GM21529 (cell line): Measurements from ENCODE around the gene TLR9.
A peak's percentile ranks its signal among the peaks of the same experiment; 100 is the strongest.

Source experiments
- ATAC-seq: cut with Tn5 transposase; IDR thresholded peaks from one replicate; pipeline ENCODE4 v1.9.1; 2021; ENCODE audit not compliant: unreplicated experiment

The TLR9 gene

GRCh38 chr3:52233108-52233591, 7.7 kb upstream of the TLR9 start:
- no peak for ATAC-seq

GRCh38 chr3:52232279-52233107, 7.0 kb upstream of the TLR9 start:
- ATAC-seq: no peak

GRCh38 chr3:52231502-52232278, 6.2 kb upstream of the TLR9 start:
- ATAC-seq: peak; percentile 41

GRCh38 chr3:52230889-52231499, 5.5 kb upstream of the TLR9 start:
- ATAC-seq: no peak

- no peak for ATAC-seq
These were observed 5.0 kb upstream of the TLR9 start for GRCh38 chr3:52230461-52230860.

GRCh38 chr3:52229656-52230055, 4.2 kb upstream of the TLR9 start:
- ATAC-seq: no peak

- ATAC-seq: no peak
These were observed 3.4 kb upstream of the TLR9 start for GRCh38 chr3:52228751-52229291.

- ATAC-seq: no peak
These were observed 2.8 kb upstream of the TLR9 start for GRCh38 chr3:52228266-52228665.

GRCh38 chr3:52227766-52228165, 2.3 kb upstream of the TLR9 start:
- ATAC-seq: no peak

GRCh38 chr3:52227117-52227516, 1.7 kb upstream of the TLR9 start:
- no peak for ATAC-seq

- no peak for ATAC-seq
These were observed 878 bp upstream of the TLR9 start for GRCh38 chr3:52226229-52226817.

GRCh38 chr3:52223449-52224408, 1.7 kb downstream of the TLR9 start:
- ATAC-seq: no peak

- no peak for ATAC-seq
These were observed 2.9 kb downstream of the TLR9 start for GRCh38 chr3:52222319-52223221.

- ATAC-seq: no peak
These were observed 3.7 kb downstream of the TLR9 start for GRCh38 chr3:52221563-52222318.

- ATAC-seq: no peak
These were observed 4.3 kb downstream of the TLR9 start for GRCh38 chr3:52221141-52221562.

GRCh38 chr3:52220380-52221026, 4.9 kb downstream of the TLR9 start:
- ATAC-seq: no peak

GRCh38 chr3:52218937-52219650, 6.4 kb downstream of the TLR9 start:
- no peak for ATAC-seq
